ENCODE data around the gene SHMT2.

DNA sequence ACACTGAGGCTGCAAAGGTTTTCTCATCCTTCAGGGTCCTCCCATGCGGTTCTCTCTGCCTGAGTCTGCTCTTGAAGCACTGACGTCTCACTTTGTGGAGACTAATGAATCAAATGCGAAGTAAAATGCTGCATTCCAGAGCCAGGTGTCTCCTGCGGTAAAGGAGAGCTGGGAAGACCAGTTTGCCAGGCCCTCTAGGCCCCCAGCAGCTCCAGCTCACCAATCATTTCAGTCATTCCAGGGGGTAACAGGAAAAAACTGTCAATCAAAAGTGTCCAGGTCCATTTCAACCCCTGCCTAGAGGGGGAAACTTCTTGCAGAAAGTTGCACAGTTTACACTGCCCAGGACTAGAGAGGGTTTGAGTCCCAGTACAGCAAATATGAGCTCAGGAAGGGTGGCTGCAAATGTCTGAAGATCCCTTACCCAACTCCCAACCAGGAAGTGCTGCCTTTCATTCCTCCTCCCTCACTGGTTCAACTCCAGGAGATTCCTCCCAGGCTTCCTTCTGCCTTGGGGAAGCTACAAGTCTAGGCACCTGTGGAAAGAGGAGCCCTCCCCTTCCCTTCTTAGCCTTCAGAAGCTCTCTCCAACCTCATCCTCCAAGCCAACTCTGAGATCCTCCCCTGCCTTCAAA lies 15.6 kb upstream of the SHMT2 start:
- TF ChIP-seq, protein P1, sequence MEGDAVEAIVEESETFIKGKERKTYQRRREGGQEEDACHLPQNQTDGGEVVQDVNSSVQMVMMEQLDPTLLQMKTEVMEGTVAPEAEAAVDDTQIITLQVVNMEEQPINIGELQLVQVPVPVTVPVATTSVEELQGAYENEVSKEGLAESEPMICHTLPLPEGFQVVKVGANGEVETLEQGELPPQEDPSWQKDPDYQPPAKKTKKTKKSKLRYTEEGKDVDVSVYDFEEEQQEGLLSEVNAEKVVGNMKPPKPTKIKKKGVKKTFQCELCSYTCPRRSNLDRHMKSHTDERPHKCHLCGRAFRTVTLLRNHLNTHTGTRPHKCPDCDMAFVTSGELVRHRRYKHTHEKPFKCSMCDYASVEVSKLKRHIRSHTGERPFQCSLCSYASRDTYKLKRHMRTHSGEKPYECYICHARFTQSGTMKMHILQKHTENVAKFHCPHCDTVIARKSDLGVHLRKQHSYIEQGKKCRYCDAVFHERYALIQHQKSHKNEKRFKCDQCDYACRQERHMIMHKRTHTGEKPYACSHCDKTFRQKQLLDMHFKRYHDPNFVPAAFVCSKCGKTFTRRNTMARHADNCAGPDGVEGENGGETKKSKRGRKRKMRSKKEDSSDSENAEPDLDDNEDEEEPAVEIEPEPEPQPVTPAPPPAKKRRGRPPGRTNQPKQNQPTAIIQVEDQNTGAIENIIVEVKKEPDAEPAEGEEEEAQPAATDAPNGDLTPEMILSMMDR (conservative IDR thresholded peaks at IDR 0.05): no peak
- TF ChIP-seq EZH2 (IDR thresholded peaks at IDR 0.05; ENCODE audit: low read depth): no peak

Measured in PC-9 (cell line).